CD4-positive, alpha-beta memory T cell (primary cell): ENCODE measurements around the gene CNGA4. TPM values are rescaled to one million over a fixed set of nuclear protein-coding genes. Genes with fewer than 3 reads are reported as not detected.
A peak's percentile ranks its signal among the peaks of the same experiment; 100 is the strongest.

Source experiments
- CTCF ChIA-PET: fragments of 350-600 bp; sonication (Branson Sonifier 250); formaldehyde crosslinking; loops from one replicate; lab custom pipeline; 2021; ENCODE audit warnings: inconsistent platforms; ENCODE audit not compliant: partially characterized antibody; lab: Charles Lee
- POLR2A ChIA-PET: fragments of 350-600 bp; sonication (Branson Sonifier 250); formaldehyde crosslinking; loops from one replicate; lab custom pipeline; 2021; ENCODE audit not compliant: partially characterized antibody; lab: Charles Lee
- DNase-seq, 5 donors: peaks; one replicate each; pipeline versions ENCODE4 v3.0.0 to v3.0.0-alpha.2; 2020 to 2022; ENCODE audit warnings: mixed read lengths in 1 of 5
- H3K27ac ChIP-seq: one replicate; pipeline ENCODE4 v1.7.0; 2013; ENCODE audit warnings: low read depth, low read length
- H3K27me3 ChIP-seq: 2 replicates; pipeline ENCODE4 v1.7.0; 2013; ENCODE audit warnings: mild to moderate bottlenecking, low read length, moderate library complexity; ENCODE audit not compliant: insufficient read depth
- H3K36me3 ChIP-seq: 2 replicates; pipeline ENCODE4 v1.7.0; 2013; ENCODE audit warnings: mild to moderate bottlenecking, low read length, moderate library complexity; ENCODE audit not compliant: insufficient read depth
- H3K4me1 ChIP-seq: 2 replicates; pipeline ENCODE4 v1.7.0; 2013; ENCODE audit warnings: mild to moderate bottlenecking, low read length, moderate library complexity; ENCODE audit not compliant: insufficient read depth
- H3K4me3 ChIP-seq, 2 donors: one replicate each; pipeline ENCODE4 v1.7.0; 2013; ENCODE audit warnings: low read length in 2 of 2, mild to moderate bottlenecking in 1 of 2
- H3K9me3 ChIP-seq, 2 donors: one replicate each; pipeline ENCODE4 v1.7.0; 2013; ENCODE audit warnings: low read length in 2 of 2, control low read depth in 1 of 2; ENCODE audit not compliant: control insufficient read depth in 1 of 2
- H3K27ac Mint-ChIP-seq, 7 donors: one replicate each; pipeline ENCODE4 v1.8.0; 2020 to 2021; ENCODE audit warnings: mixed read lengths in 7 of 7, mild to moderate bottlenecking in 6 of 7, inconsistent platforms in 3 of 7, moderate library complexity in 3 of 7
- H3K27me3 Mint-ChIP-seq, 2 donors: one replicate each; pipeline ENCODE4 v1.8.0; 2020 to 2021; ENCODE audit warnings: mixed read lengths in 2 of 2
- H3K36me3 Mint-ChIP-seq, 2 donors: one replicate each; pipeline ENCODE4 v1.8.0; 2020 to 2021; ENCODE audit warnings: mixed read lengths in 2 of 2, inconsistent platforms in 1 of 2, mild to moderate bottlenecking in 1 of 2
- H3K4me1 Mint-ChIP-seq, 4 donors: one replicate each; pipeline ENCODE4 v1.8.0; 2020 to 2021; ENCODE audit warnings: mixed read lengths in 4 of 4, mild to moderate bottlenecking in 1 of 4
- H3K4me3 Mint-ChIP-seq, 8 donors: one replicate each; pipeline ENCODE4 v1.8.0; 2020 to 2021; ENCODE audit warnings: mixed read lengths in 8 of 8, mild to moderate bottlenecking in 7 of 8, moderate library complexity in 6 of 8, inconsistent platforms in 3 of 8
- H3K9me3 Mint-ChIP-seq, 8 donors: one replicate each; pipeline ENCODE4 v1.8.0; 2020 to 2021; ENCODE audit warnings: mixed read lengths in 8 of 8, mild to moderate bottlenecking in 5 of 8, inconsistent platforms in 3 of 8, moderate library complexity in 1 of 8
- intact Hi-C: fragments of 100-400 bp; cut with micrococcal nuclease; formaldehyde crosslinking; loops from one replicate; pipeline ENCODE4 v1.15.1; 2023
- polyA plus RNA-seq, 2 donors: library from polyadenylated mRNA; unstranded; fragments of 300-500 nt; fragmentation: Illumina TruSeq; gene quantifications; one replicate each; pipeline ENCODE4 v1.2.3, GENCODE V29; 2021
- total RNA-seq, 2 experiments: library from RNA; stranded (reverse); gene quantifications; one replicate each; pipeline ENCODE4 v1.2.3, GENCODE V29; 2021

The CNGA4 gene
- total and polyA plus RNA-seq, 4 experiments from 2014 or later: 0.58 to 0.61 TPM; not detected in 2

DNA sequence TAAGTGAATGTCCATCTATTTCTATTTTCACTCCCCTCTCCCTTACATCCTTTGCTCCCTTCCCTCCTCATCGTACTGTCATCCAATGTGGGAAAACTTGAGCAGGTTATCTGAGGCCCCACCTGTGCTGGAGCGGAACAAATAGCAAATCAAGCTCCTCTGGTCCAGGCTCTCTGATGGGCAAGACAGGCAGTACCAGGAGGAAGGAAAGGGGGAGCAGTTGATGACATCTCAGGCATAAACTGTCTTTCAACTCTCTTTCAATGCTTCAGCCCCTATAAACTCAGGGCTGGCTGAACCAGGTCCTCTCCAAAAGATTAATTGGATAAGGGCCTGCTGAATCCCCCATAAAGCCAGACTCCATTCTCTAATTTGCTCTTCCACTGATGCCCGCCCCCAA lies 19.3 kb downstream of the CNGA4 start:
- Mint-ChIP-seq H3K9me3 (no peaks in the 10 kb centered on the region), H3K27ac (no peak overlapping the region), H3K4me3 (peak overlapping the region in 4 of 8 donors; percentile 73 to 85 (median 84)), H3K27me3 (peaks cover 8 to 11% of the 10 kb centered on the region in 2 donors), H3K36me3 (no peaks in the 10 kb centered on the region), H3K4me1 (peaks cover 0 to 11% (median 5%) of the 10 kb centered on the region in 4 donors)
- POLR2A ChIA-PET: interaction anchor here (0.8 kb wide), 1 partner anchor 21 kb away, joined by 4 read pairs; no protein-coding TSS in a partner anchor
- intact Hi-C loops: loop anchor here (2.0 to 10.0 kb wide), 2 partner anchors 23 to 187 kb away; partner anchors contain the start of genes FHIP1B and HPX
- H3K27me3 ChIP-seq: peaks cover 21% of the 10 kb centered on the region
- no peak overlapping the region for H3K4me3 ChIP-seq
- H3K9me3 ChIP-seq: no peaks in the 10 kb centered on the region
- DNase-seq: no peak
- no peak overlapping the region for H3K27ac ChIP-seq
- CTCF ChIA-PET: no interaction called here
- H3K36me3 ChIP-seq: no peaks in the 10 kb centered on the region
- H3K4me1 ChIP-seq: peaks cover 11% of the 10 kb centered on the region

DNA sequence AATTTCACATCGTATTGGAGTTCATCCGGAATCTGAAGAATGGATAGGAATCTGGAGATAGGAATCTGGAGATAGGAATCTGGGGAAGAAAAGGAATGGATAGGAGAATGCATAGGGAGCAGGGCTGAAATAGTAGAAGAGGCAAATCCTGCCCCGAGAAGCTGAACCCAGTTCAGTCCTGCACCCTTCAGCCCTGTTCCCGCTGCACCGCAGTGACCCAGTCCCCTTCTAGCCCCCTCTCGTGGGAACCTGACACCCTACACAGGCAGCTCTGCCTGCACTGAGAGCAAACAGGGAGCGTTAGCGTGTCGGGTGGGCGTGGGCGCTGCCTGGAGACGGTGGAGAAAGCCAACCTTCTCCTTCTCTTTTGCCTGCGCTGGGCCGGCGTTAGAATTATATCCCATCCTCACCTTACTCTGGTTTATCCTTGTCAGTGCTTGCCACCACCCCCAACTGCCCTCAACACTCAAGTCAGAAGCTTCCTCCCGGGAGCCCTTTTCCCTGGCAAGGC lies 19.7 kb downstream of the CNGA4 start:
- Histone ChIP-seq H3K27ac (no peak overlapping the region), H3K4me1 (peaks cover 11% of the 10 kb centered on the region), H3K27me3 (peaks cover 21% of the 10 kb centered on the region), H3K4me3 (peak overlapping the region in 1 of 2 donors; percentile 23), H3K9me3 (no peaks in the 10 kb centered on the region), H3K36me3 (no peaks in the 10 kb centered on the region)
- H3K27me3 Mint-ChIP-seq: peaks cover 8 to 11% of the 10 kb centered on the region in 2 donors
- H3K4me1 Mint-ChIP-seq: peaks cover 0 to 11% (median 5%) of the 10 kb centered on the region in 4 donors
- H3K9me3 Mint-ChIP-seq: no peaks in the 10 kb centered on the region
- ChIA-PET POLR2A (interaction anchor here (0.8 kb wide), 1 partner anchor 21 kb away, joined by 4 read pairs; no protein-coding TSS in a partner anchor), CTCF (interaction anchor here (0.5 to 1.6 kb wide), 2 partner anchors 70 to 105 kb away, joined by 5 to 9 read pairs; no protein-coding TSS in a partner anchor)
- H3K4me3 Mint-ChIP-seq: peak overlapping the region; percentile 73 to 86 (median 83)
- no peaks in the 10 kb centered on the region for H3K36me3 Mint-ChIP-seq
- no peak for DNase-seq
- intact Hi-C loops: loop anchor here (2.0 to 10.0 kb wide), 2 partner anchors 24 to 186 kb away; partner anchors contain the start of genes FHIP1B and HPX
- H3K27ac Mint-ChIP-seq: no peak overlapping the region

DNA sequence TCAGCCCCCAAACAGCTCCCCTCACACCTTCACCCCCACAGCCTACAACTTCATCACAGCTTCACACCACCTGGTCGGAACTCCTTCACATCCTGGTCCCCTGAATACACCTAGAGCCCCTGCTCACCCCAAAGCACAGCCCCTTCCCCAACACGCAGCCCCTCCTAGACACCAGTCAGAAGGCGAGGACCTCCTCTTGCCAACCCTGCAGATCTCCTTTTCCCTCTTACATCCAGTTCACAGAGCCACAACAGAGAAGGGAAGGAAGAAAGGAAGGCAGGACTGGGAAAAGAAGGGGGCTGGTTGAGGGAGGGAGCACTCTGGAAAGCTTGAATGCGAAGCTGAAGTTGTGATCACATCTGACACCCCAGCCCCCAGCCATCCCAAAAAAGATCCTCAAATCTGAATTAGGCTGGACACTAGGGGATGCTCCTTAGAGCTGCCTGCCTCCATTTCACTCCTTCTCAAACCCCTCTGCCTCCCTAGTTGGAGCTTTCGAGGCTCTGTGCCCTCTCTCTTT lies 21.4 kb downstream of the CNGA4 start:
- Histone ChIP-seq H3K4me3 (no peak overlapping the region), H3K9me3 (no peaks in the 10 kb centered on the region), H3K4me1 (peaks cover 11% of the 10 kb centered on the region), H3K27ac (no peak overlapping the region), H3K36me3 (no peaks in the 10 kb centered on the region), H3K27me3 (peaks cover 21% of the 10 kb centered on the region)
- no peak for DNase-seq
- H3K9me3 Mint-ChIP-seq: no peaks in the 10 kb centered on the region
- peaks cover 0 to 11% (median 5%) of the 10 kb centered on the region in 4 donors for H3K4me1 Mint-ChIP-seq
- ChIA-PET CTCF (interaction anchor here (1.3 to 2.1 kb wide), 4 partner anchors 9 to 183 kb away, joined by 5 to 9 read pairs (median 5); no protein-coding TSS in a partner anchor), POLR2A (interaction anchor here (1.7 kb wide), 1 partner anchor 25 kb away, joined by 8 read pairs; no protein-coding TSS in a partner anchor)
- H3K27me3 Mint-ChIP-seq: peaks cover 9 to 22% of the 10 kb centered on the region in 2 donors
- H3K4me3 Mint-ChIP-seq: no peak overlapping the region
- intact Hi-C loops: no loop called here
- no peak overlapping the region for H3K27ac Mint-ChIP-seq
- H3K36me3 Mint-ChIP-seq: no peaks in the 10 kb centered on the region

DNA sequence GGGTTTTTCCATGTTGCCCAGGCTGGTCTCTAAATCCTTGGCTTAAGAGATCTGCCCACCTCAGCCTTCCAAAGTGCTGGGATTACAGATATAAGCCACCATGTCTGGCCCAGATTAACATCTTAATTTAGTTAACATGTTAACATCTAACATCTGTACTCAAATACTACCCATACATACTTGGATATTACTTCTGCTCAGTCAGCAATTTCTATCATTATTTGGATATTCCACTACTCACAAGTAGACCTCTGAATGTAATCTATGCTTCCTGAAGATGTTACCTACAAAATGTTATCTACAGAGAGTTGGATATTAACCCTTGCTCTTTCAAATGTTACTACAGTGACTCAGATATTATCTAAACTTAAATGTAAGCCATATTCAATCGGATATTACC lies 24.8 kb downstream of the CNGA4 start:
- Histone ChIP-seq H3K27me3 (peaks cover 17% of the 10 kb centered on the region), H3K4me1 (peaks cover 8% of the 10 kb centered on the region)
- POLR2A ChIA-PET: no interaction called here

DNA sequence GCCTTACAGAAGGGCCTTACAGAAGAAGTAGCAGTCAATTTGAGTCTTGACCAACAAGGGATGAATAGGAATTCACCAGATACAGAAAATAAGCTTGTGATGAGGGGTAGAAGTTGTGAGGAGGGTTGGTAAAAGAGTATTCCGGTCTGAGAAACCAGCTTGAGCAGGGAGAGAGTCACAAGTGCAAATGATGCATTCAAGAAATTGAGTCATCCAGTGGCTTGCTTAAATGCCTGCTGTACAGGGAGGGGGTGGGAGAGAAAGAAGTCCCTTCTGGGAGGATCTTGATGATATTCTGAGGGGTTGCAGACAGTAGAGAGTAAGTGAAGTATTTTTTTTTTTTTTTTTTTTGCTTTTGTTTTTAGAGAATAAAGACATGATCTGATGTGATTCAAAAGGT lies 29.9 kb downstream of the CNGA4 start:
- intact Hi-C loops: no loop called here
- Histone ChIP-seq H3K27me3 (no peaks in the 10 kb centered on the region), H3K4me3 (no peak overlapping the region), H3K36me3 (no peaks in the 10 kb centered on the region), H3K27ac (no peak overlapping the region), H3K4me1 (no peaks in the 10 kb centered on the region), H3K9me3 (no peaks in the 10 kb centered on the region)
- peaks cover 15 to 30% of the 10 kb centered on the region in 2 donors for H3K27me3 Mint-ChIP-seq
- no peak overlapping the region for H3K27ac Mint-ChIP-seq
- no peaks in the 10 kb centered on the region for H3K4me1 Mint-ChIP-seq
- no peaks in the 10 kb centered on the region for H3K36me3 Mint-ChIP-seq
- no peaks in the 10 kb centered on the region for H3K9me3 Mint-ChIP-seq
- CTCF ChIA-PET: no interaction called here
- DNase-seq: no peak
- no peak overlapping the region for H3K4me3 Mint-ChIP-seq
- POLR2A ChIA-PET: no interaction called here

More for the DNA sequence above, 24.8 kb downstream of the CNGA4 start:
- intact Hi-C loops: no loop called here
- DNase-seq: no peak
- Mint-ChIP-seq H3K27ac (no peak overlapping the region), H3K9me3 (no peaks in the 10 kb centered on the region), H3K27me3 (peaks cover 4 to 17% of the 10 kb centered on the region in 2 donors), H3K4me1 (peaks cover 0 to 8% (median 5%) of the 10 kb centered on the region in 4 donors), H3K36me3 (no peaks in the 10 kb centered on the region), H3K4me3 (no peak overlapping the region)
- H3K4me3 ChIP-seq: no peak overlapping the region
- no peaks in the 10 kb centered on the region for H3K36me3 ChIP-seq
- CTCF ChIA-PET: interaction anchor here (2.0 kb wide), 1 partner anchor 11 kb away, joined by 7 read pairs; no protein-coding TSS in a partner anchor
- H3K9me3 ChIP-seq: no peaks in the 10 kb centered on the region
- no peak overlapping the region for H3K27ac ChIP-seq

DNA sequence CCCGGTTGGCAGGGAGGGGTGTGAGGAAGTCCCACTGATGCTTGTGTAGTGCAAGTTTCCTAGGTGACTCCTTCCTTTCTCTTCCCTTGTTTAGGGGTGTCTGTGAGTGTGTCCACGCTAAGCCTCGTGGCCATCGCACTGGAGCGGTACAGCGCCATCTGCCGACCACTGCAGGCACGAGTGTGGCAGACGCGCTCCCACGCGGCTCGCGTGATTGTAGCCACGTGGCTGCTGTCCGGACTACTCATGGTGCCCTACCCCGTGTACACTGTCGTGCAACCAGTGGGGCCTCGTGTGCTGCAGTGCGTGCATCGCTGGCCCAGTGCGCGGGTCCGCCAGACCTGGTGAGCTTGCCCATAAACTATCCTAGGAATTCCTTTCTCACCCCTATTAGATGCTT lies 31.1 kb downstream of the CNGA4 start:
- no peaks in the 10 kb centered on the region for H3K36me3 Mint-ChIP-seq
- intact Hi-C loops: no loop called here
- CTCF ChIA-PET: no interaction called here

DNA sequence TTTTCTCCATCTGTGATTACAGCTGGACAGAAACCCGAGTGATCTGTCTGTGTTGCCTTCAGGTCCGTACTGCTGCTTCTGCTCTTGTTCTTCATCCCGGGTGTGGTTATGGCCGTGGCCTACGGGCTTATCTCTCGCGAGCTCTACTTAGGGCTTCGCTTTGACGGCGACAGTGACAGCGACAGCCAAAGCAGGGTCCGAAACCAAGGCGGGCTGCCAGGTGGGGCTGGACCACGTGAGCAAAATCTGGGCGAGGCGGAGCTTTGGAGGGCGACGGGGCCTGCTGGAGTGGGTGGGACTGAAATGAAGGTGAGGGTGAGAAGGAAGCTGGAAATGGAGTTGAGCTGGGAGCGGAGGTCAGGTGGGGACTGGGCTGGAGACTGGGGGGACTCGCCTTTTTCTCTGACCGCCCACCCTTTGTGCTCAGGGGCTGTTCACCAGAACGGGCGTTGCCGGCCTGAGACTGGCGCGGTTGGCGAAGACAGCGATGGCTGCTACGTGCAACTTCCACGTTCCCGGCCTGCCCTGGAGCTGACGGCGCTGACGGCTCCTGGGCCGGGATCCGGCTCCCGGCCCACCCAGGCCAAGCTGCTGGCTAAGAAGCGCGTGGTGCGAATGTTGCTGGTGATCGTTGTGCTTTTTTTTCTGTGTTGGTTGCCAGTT lies 31.8 kb downstream of the CNGA4 start:
- Mint-ChIP-seq H3K36me3 (no peaks in the 10 kb centered on the region), H3K27ac (no peak overlapping the region), H3K4me1 (no peaks in the 10 kb centered on the region), H3K4me3 (peak overlapping the region in 3 of 8 donors; percentile 4 to 66 (median 34)), H3K27me3 (peaks cover 30% of the 10 kb centered on the region in 2 donors), H3K9me3 (peaks cover 0 to 5% (median 0%) of the 10 kb centered on the region in 8 donors)
- Histone ChIP-seq H3K36me3 (no peaks in the 10 kb centered on the region), H3K27me3 (no peaks in the 10 kb centered on the region), H3K27ac (no peak overlapping the region), H3K9me3 (no peaks in the 10 kb centered on the region), H3K4me1 (no peaks in the 10 kb centered on the region), H3K4me3 (no peak overlapping the region)
- DNase-seq: no peak
- POLR2A ChIA-PET: no interaction called here
- intact Hi-C loops: no loop called here
- CTCF ChIA-PET: no interaction called here

More for the DNA sequence above, 31.1 kb downstream of the CNGA4 start:
- Histone ChIP-seq H3K9me3 (no peaks in the 10 kb centered on the region), H3K36me3 (no peaks in the 10 kb centered on the region), H3K27ac (no peak overlapping the region), H3K4me1 (no peaks in the 10 kb centered on the region), H3K4me3 (no peak overlapping the region), H3K27me3 (no peaks in the 10 kb centered on the region)
- H3K9me3 Mint-ChIP-seq: peaks cover 0 to 5% (median 0%) of the 10 kb centered on the region in 8 donors
- H3K4me3 Mint-ChIP-seq: no peak overlapping the region
- POLR2A ChIA-PET: no interaction called here
- H3K4me1 Mint-ChIP-seq: no peaks in the 10 kb centered on the region
- DNase-seq: no peak
- H3K27me3 Mint-ChIP-seq: peaks cover 25 to 26% of the 10 kb centered on the region in 2 donors
- H3K27ac Mint-ChIP-seq: no peak overlapping the region
